ENCODE results near the gene CIAO2B.

The CIAO2B gene

DNA sequence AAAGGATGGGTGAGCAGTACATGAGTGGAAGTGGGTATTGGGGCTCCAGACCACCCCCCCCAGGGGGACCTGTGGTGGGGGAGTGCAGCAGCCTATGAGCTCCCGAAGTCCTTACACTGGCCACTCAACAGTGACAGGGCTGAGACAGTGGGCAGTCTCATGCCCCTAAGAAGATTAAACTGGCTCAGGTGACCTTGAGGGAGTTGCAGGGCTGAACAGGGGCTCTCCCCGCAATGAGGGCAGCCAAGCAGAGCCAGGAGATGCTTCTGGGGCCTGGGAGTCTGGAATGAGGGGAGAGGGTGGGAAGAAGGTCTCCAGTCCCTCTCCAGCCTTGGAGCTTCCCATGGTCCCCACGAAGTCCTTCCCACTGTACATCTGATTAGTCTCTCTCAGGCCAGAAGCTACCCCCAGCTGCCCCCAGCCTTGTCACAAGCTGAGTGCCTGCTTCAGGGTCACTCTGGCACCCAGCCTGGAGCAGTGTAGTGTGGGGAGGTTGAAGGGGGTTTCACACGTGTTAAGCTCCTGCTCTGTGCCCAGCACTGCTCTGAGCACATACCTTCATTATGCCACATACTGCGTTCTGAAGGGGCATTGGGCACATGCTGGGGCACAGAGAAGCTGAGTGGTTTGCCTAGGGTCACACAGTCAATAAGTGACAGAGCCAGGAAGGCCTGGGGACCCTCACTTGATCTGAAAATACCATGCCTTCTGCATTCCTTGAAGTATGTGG lies 14.5 kb downstream of the CIAO2B start:
- DNase-seq = no peak

DNA sequence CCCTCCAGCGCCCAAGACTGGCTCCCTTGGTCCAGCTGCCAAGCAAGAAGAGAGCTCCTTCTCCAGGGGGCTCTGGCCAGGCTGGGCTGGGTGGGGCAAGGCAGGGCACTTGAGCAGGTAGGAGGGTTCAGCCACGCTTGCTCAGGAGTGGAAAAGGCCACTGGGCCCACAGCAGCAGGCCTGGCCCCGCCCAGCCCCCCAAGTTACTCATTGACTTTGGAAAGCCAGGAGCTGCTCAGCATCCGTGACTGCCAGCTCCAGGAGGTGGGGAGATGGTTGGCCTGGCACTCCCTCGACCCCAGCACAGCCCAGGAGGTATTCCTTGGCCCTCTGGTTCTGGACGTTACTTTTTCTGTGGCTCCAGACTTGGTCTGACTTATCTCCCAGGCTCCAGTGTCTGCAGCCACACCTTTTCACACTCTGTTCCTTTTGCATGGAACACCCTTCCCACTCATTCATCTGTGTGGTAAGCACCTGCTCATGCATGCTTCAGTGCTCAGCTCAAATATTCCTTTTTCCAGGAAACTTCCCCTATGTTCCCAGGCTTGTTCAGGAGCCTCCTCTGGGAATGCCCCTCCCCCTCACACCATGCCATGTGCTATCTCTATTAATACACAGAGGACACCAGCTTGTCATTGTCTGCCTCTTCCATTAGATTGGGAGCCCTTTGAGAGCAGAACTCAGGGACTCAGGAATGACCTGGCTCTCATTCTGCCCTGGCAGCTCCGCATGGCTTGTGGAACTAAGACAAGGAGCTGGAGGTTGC lies 15.2 kb downstream of the CIAO2B start, which contains the start of gene CDH16:
Gene CDH16 (minus strand): TSS at position 83 of the 766 bp plus-strand sequence. CDS start 820 bp downstream, outside the sequence.
- DNase-seq = no peak

DNA sequence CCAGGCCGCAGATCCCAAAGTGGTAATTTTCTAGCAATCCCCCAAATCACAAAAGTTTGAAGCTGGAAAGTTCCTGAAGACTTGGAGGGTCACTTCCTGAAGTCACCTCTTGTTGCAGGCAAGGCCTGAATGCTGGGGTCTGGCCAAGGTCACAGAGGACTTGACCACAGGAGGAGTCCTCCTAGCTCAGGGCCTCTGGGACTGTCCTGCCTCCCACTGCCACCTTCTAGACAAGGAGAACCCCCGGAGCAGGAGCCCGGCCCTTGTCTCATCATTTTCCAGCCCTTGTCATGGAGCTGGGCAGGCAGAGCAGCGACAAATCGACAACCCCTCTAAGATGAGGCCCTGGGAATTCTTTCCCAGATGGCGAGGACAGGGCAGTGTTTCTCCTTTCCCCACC lies 15.8 kb downstream of the CIAO2B start:
- no peak for DNase-seq

DNA sequence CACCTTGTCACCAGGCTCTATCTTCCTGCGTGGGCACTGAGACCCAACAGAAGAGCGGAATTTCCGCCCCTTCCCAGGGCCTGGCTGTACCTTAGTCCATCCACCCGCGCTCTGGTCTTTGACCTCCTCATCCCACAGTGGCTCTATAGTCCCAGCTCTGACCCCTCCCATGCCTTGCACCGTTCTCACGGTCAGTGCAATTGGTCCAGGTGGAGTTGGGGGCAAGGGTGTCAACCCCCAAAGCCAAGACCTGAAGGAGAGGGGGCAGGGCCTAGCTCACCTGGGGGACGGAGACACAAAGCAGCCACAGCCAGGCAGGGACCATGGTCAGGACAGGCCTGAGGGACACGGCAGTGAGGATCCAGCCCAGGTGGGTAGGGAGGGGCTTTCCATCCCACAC lies 16.5 kb downstream of the CIAO2B start:
- DNase-seq = no peak

DNA sequence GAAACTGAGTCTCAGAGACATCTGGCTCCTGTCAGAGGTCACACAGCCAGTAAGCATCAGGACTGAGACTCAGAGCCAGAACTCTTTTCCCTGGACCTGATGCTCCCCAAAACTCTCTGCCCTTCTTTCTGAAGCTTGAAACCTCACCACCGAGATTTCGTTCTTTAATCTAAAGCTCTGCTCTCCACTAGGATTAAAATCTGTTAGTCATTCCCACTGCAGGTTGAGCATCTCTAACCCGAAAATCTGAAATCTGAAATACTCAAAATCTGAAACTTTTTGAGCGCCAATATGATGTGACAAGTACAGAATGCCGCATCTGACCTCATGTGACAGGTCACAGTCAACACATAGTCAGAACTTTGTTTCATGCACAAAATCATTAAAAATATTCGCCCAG lies 17.7 kb downstream of the CIAO2B start:
- DNase-seq = no peak

DNA sequence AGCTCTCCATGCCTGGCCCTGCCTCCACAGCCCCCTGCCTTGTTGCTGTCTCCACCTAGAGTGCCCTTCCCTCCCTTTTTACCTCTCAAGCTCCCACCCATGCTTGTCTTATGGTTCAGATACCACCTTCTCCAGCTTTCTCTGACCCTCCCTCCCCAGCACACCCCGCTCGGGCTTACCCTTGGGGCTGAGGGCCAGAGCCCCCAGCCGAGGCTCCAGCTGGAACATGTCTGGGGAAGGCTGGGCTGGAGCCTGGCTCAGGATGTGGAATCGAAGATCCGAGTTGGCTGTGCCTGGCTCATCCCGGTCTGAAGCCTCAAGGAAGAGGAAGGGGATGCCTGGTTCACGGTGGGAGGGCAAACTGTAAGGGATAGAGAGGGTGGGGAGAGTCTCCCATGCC lies 19.2 kb downstream of the CIAO2B start:
- DNase-seq = no peak

DNA sequence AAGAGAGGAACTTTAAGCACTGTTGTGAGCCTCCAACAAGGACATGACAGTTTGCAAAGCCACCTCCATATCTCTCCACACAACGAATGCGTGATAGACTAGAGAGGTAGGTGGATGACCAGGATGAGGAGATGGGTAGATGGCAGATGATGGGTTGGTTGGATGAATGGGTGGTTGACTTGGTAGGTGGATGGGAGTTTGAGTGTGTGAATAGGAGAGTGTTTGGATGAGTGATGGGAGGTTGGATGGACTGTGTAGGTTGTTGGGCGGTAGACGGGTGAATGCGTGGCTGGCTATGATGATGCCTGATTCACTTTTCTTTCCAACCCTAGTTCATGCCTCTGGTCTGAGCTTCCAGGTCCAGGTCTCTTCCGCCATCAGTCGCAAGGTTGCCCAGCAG lies 19.7 kb downstream of the CIAO2B start:
- DNase-seq = no peak

DNA sequence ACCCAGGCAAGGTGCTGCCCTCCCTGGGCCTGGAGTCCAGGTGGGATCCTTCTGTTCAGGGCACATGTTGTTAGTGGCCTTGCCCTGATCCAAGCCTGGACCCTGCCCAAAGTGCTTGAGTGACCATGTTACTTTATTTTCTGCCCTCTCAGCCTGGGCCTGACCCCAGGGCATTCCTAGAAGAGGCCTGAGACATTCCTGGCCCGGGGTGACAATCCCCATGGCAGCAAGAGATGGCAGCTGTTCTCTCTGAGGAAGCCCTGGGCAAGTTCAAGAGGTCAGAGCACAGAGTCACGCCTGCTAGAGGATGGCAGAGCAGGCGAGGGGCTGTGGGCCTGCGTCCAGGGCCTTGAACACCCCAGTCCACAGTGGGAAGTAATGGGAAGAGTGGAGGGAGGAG lies 20.5 kb downstream of the CIAO2B start:
- no peak for DNase-seq

DNA sequence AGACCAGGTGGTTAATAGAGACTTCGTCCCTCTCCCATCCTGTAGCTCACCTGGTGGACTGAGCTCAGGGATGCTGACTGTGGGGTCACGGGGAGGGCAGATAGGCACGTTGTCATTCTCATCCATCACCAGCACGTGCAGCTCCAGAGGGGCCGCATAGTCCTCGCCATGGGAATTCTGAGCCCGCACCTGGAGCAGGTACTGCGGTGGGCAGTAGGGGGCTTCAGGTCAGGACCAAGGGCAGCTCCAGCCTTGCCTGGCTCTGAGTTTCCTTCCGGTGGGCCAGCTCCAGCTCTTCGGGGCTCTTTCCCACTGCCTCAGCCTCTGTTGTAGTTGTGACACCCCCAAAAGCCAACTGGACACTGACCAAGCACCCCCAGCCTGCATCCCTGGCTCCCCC lies 21.1 kb downstream of the CIAO2B start:
- DNase-seq = no peak

DNA sequence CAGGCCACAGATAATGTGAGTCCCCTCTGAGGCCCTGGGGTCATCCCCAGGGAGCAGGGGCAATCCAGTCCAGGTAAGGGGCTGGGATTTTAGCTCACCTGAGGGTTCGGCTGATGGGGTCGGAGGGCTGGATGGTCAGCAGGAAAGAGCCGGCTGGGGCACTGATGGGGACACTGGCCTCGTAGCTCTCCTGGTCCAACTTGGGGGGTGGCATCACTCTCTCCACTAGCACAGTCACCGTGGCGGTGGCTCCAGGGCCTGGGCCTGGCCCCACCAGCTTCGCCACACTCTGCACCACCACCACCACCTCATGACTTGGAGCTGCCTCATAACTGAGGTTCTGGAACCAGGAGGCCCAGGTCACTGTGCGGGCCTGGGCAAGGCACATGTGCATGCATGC lies 22.4 kb downstream of the CIAO2B start:
- DNase-seq = no peak

DNA sequence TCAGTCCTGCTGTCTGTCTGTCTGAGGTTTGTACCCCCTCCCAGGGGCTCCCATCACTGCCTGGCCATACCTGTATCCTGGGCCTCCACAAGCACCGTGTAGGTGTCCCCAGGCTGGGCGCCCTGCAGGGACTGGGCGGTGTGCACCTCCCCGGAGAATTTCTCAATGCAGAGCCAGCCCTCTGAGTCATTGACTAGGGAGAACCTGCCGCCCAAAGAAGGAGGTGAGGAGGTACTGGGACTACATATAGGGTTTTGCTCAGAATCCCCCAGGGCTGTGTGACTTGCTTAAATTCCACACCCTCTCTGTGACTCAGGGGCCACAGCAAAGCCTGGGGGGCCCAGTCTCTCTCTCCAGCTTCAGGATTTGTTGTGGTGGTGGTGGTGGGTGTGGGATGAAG lies 23.1 kb downstream of the CIAO2B start:
- DNase-seq = no peak

DNA sequence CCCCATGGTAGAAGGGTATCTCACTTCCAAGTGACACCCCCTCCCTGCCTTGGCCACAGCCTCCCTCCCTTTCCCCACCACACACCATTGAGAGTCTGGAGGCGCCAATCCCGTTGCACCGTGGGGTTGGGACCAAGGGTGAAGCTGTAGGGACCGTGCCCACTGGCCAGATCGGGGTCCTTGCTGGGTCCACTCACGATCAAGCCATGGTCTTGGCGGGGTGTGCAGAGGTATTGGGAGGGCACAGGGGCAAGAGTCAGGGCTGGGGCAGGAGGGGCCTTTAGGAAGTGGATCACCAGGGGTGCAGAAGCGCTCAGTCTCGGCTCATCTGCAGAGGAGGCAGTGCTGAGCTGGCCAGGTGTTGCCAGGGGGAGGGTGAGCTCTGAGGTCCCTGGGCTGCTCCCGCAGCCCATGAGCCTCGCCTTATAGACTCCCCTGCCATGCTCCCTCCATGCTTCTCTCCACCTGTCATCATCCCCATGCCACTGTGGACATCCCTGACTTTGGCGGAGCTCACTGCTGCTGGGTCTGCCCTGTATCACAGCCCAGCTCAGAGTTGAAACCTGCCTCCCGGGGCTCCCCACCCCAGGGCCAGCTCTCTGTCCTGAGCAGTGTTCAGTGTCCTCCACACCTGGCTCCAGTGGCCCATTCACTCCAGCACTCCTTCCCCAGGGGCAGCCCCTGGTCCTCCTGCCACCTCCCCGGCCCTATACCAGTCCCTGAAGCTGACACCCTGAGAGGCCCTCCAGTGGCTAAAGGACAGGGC lies 23.8 kb downstream of the CIAO2B start:
- DNase-seq = no peak

DNA sequence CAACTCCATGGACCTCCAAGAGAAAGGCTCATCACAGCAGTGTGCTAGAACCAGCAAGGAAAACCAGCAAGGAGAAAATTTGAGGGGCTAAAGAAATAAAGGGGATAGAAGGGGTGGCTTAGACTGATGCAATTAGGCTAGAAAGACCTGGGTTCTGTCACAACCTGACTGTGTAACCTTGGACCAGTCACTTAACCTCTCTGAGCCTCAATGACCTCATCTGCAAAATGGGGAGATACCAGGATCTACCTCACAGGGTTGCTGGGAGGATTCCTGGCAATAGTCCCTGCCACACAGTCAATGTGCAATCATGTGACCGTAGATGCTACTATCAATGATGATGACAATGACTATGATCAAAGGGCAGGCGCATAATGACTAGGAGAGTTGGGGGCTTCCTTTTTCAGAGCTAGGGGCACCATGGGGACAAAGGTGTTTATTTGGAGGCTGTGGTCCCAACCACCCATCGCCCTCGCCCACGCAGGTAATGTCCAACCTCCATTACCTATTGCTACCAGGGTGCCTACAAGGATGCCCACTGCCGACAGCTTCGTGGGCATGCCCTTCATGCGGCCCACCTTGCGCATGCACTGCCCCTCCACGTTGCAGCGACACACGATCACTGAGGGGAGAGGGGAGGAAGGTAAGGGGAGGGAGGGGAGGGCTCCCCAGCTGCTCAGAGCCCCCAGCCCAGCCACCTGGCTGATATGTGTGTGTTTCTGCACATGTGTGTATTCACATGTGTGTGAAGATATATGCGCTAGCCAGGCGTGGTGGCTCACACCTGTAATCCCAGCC lies 25.2 kb downstream of the CIAO2B start:
- DNase-seq = no peak

DNA sequence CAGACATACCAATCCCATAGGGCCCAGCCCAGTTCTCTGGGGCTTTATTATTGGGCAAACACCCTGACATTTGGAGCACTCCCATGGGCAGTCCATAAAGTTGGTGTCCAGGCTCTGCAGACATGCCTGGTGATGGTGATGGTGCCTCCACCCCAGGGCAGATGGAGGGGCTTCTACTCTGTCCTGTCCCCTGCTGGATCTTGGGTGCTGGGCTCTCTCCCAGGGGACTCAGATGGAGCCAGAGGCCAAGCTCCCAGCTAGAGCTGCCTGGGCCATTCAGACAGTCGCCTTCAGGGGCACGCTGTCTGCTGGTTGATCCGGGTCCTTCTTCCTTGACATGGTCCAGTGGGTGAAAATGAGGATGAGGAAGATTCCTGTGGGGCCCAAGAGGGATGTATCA lies 26.1 kb downstream of the CIAO2B start:
- no peak for DNase-seq

DNA sequence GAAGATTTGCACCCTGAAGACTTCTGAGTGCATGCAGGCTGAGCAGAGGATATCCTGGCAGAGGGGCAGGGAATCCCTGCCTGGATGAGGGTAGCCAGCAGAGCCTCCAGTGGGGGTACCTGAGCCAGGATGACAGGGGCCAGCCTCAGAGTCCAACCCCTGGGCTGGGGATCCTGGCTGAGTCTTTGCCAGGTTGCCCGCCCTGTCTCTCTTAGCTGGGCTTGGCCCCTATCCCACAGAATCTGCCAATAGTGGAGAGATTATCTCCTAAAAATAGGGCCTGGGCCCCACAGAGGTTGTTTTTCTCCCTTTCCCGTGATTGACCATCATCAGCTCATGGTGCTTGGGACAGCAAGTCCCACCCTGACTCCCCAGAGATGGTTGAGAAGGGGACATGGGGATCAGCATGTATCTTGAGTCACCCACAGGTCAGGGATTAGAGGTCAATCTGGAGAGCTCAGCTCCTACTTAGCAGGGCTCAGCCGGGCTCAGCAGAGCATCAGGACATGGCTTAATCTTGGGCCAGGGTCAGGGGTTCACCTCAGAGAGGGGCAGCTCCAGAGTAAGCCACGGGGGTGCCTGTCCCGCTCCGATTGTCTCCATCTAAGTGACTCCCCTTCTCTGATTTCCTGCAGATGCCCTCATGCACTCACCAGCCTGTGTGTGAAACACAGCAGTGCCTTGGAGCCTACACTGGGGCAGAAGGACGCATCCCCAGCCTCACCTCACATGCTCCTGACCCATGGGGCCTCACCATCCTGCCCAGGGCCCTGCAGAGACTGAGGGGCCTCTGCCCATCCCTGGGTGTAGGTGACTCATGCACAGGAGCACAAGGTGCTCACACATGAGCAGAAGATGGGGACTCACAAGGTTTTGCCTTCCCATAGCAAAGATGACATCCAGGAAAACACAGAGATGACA lies 27.0 kb downstream of the CIAO2B start:
- DNase-seq = no peak

DNA sequence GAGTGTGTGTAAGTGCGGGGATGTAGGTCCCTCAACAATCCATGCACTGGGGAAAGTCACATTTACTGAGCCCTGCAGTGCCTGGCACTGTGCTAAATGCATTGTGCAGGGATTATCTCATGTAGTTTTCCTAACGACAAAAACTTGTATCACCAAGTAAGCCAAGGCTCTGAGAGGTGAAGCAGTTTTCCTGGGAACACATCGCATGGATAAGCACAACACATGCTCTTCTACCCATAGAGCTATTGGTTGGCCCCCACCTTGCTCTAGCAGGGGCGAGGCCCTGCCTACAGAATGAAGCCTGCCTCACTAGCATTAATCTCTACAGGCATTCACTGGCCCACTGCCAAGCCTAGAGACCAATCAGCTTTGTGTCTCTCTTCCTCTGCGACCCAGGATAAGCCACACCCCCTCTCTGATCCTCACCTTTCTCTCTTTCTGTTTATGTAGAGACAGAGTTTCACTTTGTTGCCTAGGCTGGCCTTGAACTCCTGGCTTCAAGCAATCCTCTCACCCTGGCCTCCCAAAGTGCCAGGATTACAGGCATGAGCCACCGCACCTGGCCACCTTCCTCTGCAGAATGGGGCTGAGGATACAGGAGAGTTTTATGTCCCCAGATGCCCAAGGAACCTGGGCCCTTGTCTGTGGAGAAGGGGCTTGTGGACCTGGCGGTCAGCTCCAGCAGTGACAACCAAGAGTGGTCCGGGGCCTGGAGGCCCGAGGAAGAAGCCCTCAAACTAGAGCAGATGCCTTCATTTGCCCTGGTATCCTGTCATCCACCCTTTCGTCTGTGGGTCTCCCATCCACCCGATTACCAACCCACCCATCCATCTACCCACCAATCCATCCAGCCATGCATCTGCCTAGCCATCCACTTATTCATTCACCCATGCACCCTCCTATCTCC lies 28.3 kb downstream of the CIAO2B start:
- peak; percentile 33 to 39 for DNase-seq

DNA sequence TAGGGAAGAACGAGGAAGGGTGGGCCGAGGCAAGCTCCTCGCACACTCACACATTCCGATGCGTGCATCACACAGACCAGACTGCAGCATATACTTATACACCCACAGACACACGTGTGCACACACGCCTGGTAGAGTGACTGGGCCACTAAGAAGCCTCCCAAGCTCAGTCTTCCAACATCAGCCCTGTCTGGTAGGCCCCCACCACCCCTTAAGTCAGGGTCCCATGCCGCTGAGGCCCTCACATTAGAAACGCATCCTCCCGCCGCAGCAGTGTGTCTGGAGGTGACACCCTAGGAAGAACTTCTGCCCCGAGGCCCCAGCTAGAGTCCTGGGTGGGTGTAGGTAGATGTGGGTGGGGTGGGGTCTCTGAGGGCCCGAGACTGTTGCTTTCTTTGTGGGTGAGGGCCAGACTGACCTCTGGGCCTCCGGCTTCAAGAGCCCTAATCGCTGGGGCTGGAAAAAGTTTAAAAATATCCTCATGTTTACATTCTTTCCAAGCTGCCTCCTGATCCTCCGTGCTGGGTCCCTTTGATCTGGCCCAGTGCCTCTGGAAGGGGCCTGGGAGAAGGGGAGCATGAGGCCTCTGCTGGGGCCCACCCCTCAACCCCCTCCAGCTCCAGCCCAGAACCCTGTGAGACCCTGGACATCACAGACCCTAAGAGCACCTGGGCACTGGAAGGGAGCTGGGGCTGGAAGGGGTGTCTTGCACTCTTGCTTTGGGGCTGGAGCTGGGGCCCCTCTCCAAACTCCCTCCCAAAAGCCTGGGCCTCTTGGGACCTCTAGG lies 29.2 kb downstream of the CIAO2B start:
- DNase-seq = no peak

DNA sequence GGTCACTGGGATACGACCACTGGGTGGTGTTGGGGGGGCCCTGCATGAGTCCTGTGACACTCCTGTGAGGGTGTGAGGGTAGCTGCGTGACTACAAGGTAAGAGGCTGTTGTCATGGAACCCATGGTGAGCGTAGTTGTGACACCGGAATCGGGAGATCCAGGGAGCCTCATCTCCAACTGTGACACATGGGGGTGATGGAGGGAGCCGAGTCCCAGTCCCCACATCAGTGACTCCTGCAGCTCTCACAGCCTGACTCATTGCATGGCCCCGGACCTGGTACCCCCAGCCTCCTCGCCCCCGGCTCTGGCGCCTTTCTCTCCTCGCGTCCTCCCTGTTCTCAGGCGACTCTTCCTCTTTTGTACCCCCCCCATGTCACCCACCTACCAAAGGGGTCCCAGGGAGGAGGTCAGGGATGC lies 29.8 kb downstream of the CIAO2B start:
- no peak for DNase-seq

DNA sequence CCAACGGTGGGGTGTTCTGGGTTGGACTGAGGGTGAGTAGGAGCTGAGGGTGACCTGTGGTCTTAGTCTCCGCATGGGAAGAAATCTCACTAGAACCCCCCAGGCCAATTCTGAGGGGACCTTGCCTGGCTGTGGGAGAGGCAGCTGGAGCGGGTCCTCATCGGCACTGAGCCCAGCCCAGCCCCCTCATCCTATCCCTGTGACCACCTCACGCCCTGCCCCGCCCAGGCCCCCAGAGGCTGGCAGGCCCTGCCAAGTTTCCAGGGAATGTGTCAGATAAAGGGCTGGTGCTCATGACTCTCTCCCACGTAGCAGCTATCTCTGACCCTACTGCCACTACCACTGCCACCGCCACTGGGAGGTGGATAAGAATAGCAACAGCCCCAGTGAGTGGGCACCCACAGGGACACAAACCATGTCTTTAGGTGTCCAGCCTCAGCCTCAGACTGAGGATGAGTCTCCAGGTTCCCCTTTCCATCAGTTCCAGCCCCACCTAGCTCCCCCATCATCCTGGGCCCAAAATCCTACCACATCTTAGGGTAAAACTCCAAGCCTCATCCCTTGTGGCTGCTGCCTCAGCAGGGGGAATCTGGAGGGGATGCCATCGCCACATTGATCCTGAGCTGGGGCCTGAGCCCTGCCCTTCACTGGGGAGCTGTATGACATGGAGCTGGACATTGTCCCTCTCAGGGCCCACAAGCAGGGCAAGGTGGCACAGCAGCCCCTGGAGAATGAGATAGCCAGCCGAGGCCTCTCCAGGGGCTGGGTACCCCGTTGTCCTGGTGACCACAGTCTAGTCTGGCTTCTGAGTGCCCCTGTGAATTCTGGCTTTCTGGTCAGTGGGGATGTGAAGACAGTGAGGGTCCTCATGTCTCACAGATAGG lies 30.4 kb downstream of the CIAO2B start:
- DNase-seq = no peak

Data from activated CD4-positive, alpha-beta T cell treated with anti-CD3 and anti-CD28 coated beads, Interleukin-2, amount 50 U/mL, for 48 hours (primary cell).